Activated B cell treated with CpG ODN at 0.5 μM for 24 hours (primary cell): ENCODE results near the gene ARVCF. TPM values are rescaled to one million over a fixed set of nuclear protein-coding genes. Genes with fewer than 3 reads are reported as not detected.

Experiments
- ATAC-seq: fragments of 200-7000 bp; cut with Tn5 transposase; one replicate; pipeline ENCODE4 v1.10.0; 2021; ENCODE audit warnings: low read depth, mild to moderate bottlenecking, moderate library complexity
- CTCF ChIA-PET: fragments of 350-600 bp; sonication (Branson Sonifier 250); formaldehyde crosslinking; loops from one replicate; lab custom pipeline; 2021; ENCODE audit warnings: antibody characterized with exemption; lab: Charles Lee
- POLR2A ChIA-PET: fragments of 350-600 bp; sonication (Branson Sonifier 250); formaldehyde crosslinking; loops from one replicate; lab custom pipeline; 2021; ENCODE audit warnings: antibody characterized with exemption; lab: Charles Lee
- DNase-seq: peaks from one replicate; pipeline ENCODE4 v3.0.0; 2022
- H3K27ac Mint-ChIP-seq: one replicate; pipeline ENCODE4 v1.8.0; 2020; ENCODE audit warnings: mixed read lengths
- H3K27me3 Mint-ChIP-seq: one replicate; pipeline ENCODE4 v1.8.0; 2021; ENCODE audit warnings: mixed read lengths
- H3K36me3 Mint-ChIP-seq: one replicate; pipeline ENCODE4 v1.8.0; 2021; ENCODE audit warnings: low read depth, mixed read lengths
- H3K4me1 Mint-ChIP-seq: one replicate; pipeline ENCODE4 v1.8.0; 2021; ENCODE audit warnings: mixed read lengths
- H3K4me3 Mint-ChIP-seq: one replicate; pipeline ENCODE4 v1.8.0; 2020; ENCODE audit warnings: mild to moderate bottlenecking, mixed read lengths
- H3K9me3 Mint-ChIP-seq: one replicate; pipeline ENCODE4 v1.8.0; 2020; ENCODE audit warnings: mixed read lengths
- CTCF ChIP-seq: fragments of 200-600 bp; IDR thresholded peaks from one replicate; pipeline ENCODE4 v1.8.0; 2022; ENCODE audit warnings: antibody characterized with exemption, mild to moderate bottlenecking
- intact Hi-C: fragments of 100-400 bp; cut with micrococcal nuclease; formaldehyde crosslinking; loops from one replicate; pipeline ENCODE4 v1.15.1; 2024
- total RNA-seq: library from RNA; stranded (reverse); gene quantifications from 2 replicates; pipeline ENCODE4 v1.2.3, GENCODE V29; 2022

The ARVCF gene
- total RNA-seq, 1 donor from 2014 or later, result 6.5 TPM

GRCh38 chr22:19988331-19988808 lies 28.3 kb downstream of the ARVCF start:
- ChIA-PET CTCF (no interaction called here), POLR2A (interaction anchor here (0.8 kb wide), 1 partner anchor 33 kb away, joined by 4 read pairs; no protein-coding TSS in a partner anchor)
- ATAC-seq, result no peak
- H3K27ac Mint-ChIP-seq, result no peak overlapping the region
- no peak for TF ChIP-seq CTCF
- H3K36me3 Mint-ChIP-seq, result no peaks in the 10 kb centered on the region
- intact Hi-C loops, result no loop called here
- no peaks in the 10 kb centered on the region for H3K9me3 Mint-ChIP-seq
- no peak for DNase-seq
- H3K4me1 Mint-ChIP-seq, result peaks cover 8% of the 10 kb centered on the region
- H3K27me3 Mint-ChIP-seq, result peaks cover 2% of the 10 kb centered on the region
- no peak overlapping the region for H3K4me3 Mint-ChIP-seq

- intact Hi-C loops, result loop anchor here (2.0 kb wide), 1 partner anchor 29 kb away; the partner anchor contains the start of gene ARVCF
- DNase-seq (no peak), ATAC-seq (no peak)
- CTCF ChIA-PET, result no interaction called here
- H3K27me3 Mint-ChIP-seq, result peaks cover 2% of the 10 kb centered on the region
- H3K36me3 Mint-ChIP-seq, result no peaks in the 10 kb centered on the region
- H3K9me3 Mint-ChIP-seq, result no peaks in the 10 kb centered on the region
- no peak overlapping the region for H3K27ac Mint-ChIP-seq
- POLR2A ChIA-PET, result interaction anchor here (0.8 kb wide), 1 partner anchor 34 kb away, joined by 4 read pairs; no protein-coding TSS in a partner anchor
- H3K4me3 Mint-ChIP-seq, result peak overlapping the region; percentile 60
- no peak for TF ChIP-seq CTCF
- peaks cover 8% of the 10 kb centered on the region for H3K4me1 Mint-ChIP-seq
These were observed 29.0 kb downstream of the ARVCF start for GRCh38 chr22:19987394-19988306.

GRCh38 chr22:19986410-19987341 lies 29.9 kb downstream of the ARVCF start:
- DNase-seq (peak; percentile 72), ATAC-seq (peak; percentile 96)
- Mint-ChIP-seq H3K4me1 (peaks cover 8% of the 10 kb centered on the region), H3K36me3 (no peaks in the 10 kb centered on the region), H3K9me3 (no peaks in the 10 kb centered on the region), H3K27me3 (peaks cover 2% of the 10 kb centered on the region), H3K4me3 (peak overlapping the region; percentile 57), H3K27ac (no peak overlapping the region)
- TF ChIP-seq CTCF, result no peak
- intact Hi-C loops, result loop anchor here (2.0 kb wide), 1 partner anchor 30 kb away; the partner anchor contains the start of gene ARVCF
- ChIA-PET POLR2A (no interaction called here), CTCF (no interaction called here)

GRCh38 chr22:19986011-19986409 lies 30.6 kb downstream of the ARVCF start:
- intact Hi-C loops, result loop anchor here (2.0 kb wide), 1 partner anchor 31 kb away; the partner anchor contains the start of gene ARVCF
- POLR2A ChIA-PET, result interaction anchor here (1.1 kb wide), 1 partner anchor 16 kb away, joined by 3 read pairs; no protein-coding TSS in a partner anchor
- Mint-ChIP-seq H3K4me3 (peak overlapping the region; percentile 57), H3K27ac (no peak overlapping the region), H3K4me1 (peaks cover 8% of the 10 kb centered on the region), H3K27me3 (peaks cover 2% of the 10 kb centered on the region), H3K36me3 (no peaks in the 10 kb centered on the region), H3K9me3 (no peaks in the 10 kb centered on the region)
- CTCF ChIA-PET, result no interaction called here
- DNase-seq (no peak), ATAC-seq (no peak)
- no peak for TF ChIP-seq CTCF
